Astrocyte of the spinal cord (primary cell): ENCODE measurements around the gene PRDM16.

Source experiments
- DNase-seq: peaks from one replicate; pipeline ENCODE4 v3.0.0; 2011; ENCODE audit warnings: low read depth, low spot score
- H3K4me3 ChIP-seq: 2 replicates; pipeline ENCODE4 v1.5.1; 2011; ENCODE audit warnings: low read depth, mild to moderate bottlenecking, low read length, moderate library complexity
- CTCF ChIP-seq: IDR thresholded peaks from 2 replicates; pipeline ENCODE4 v1.5.1; 2012; ENCODE audit warnings: low read depth, mild to moderate bottlenecking, low read length, inconsistent platforms
- in situ Hi-C: cut with HindIII; loops from 2 replicates; pipeline ENCODE4 v1.10.0; 2017; ENCODE audit warnings: low sequenced_read_pairs

Gene PRDM16

GRCh38 chr1:3296826-3297225 lies 227.8 kb downstream of the PRDM16 start:
- H3K4me3 ChIP-seq: no peak overlapping the region
- in situ Hi-C loops: no loop called here
- TF ChIP-seq CTCF: no peak
- no peak for DNase-seq

GRCh38 chr1:3297756-3298155 lies 228.8 kb downstream of the PRDM16 start:
- no peak for TF ChIP-seq CTCF
- in situ Hi-C loops: no loop called here
- no peak overlapping the region for H3K4me3 ChIP-seq
- no peak for DNase-seq

DNA sequence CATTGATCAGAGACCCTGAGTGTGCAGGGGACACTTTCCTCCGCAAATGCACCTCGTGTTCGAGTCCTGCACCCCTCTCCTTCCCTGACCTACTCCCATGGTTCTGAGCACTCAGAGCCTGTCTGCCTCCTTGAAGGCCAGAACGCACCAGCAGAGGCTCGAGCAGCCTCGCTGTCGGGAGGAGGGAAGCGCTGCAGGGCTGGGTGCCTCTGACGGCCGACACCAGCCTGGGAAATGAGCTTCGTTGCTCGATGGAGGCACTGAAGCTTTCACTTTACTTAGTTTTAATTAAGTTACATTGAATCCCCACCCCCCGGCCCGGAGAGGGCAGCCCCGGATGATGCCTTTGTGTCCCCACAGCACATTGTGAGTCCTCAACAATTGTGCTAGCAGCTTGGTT lies 229.2 kb downstream of the PRDM16 start:
- TF ChIP-seq CTCF: no peak
- H3K4me3 ChIP-seq: no peak overlapping the region
- no peak for DNase-seq
- in situ Hi-C loops: no loop called here

GRCh38 chr1:3304246-3304645 lies 235.2 kb downstream of the PRDM16 start:
- TF ChIP-seq CTCF: no peak
- in situ Hi-C loops: no loop called here
- H3K4me3 ChIP-seq: no peak overlapping the region
- DNase-seq: no peak

DNA sequence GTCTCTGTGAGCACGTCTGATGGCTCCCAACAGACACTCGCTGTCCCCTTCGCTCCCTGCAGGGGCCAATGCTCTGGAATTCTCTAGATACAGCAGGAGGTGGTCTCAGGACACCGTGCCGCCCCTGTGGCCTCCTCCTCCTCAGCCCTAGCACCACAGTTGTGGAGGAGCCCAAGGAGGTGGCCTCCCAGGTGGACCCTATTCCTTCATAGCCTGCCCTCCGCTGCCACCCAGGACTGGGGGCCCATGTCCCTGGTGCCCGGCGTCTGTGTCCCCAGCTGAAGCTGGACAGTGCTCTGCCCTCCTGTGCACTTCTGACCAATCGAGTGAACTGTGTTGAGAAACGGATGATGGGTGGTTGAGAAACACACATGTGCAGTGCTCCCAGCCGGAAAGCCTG lies 235.7 kb downstream of the PRDM16 start:
- no peak overlapping the region for H3K4me3 ChIP-seq
- DNase-seq: no peak
- in situ Hi-C loops: no loop called here
- TF ChIP-seq CTCF: no peak

DNA sequence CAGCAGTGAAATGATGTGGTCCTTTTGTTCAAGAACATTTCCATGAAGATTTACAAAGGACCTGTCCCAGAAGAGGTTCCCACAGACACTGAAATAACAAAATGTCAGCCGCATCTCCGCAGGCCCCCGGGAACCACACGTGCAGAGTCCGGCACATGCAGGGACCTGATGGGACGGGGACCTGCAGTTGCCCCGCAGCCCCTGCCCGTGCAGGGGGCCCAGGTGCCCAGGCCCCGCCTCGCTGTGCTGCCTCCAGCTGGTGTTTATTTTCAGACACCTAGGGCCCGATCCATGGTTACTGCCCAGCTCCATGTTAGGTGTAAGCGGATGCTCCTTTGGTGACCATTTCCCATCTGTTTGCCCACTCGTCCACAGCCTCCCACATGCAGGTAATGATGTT lies 236.2 kb downstream of the PRDM16 start:
- TF ChIP-seq CTCF: no peak
- no peak for DNase-seq
- in situ Hi-C loops: no loop called here
- H3K4me3 ChIP-seq: no peak overlapping the region
